Endothelial cell of umbilical vein (primary cell): ENCODE measurements around the gene GNAL. TPM values are rescaled to one million over a fixed set of nuclear protein-coding genes. Genes with fewer than 3 reads are reported as not detected.

Source experiments
- BruUV-seq: library from RNA; stranded (reverse); fragments of 400-500 nt; replicated peaks from 2 replicates; lab custom pipeline; 2021; lab: Mats Ljungman, UMichigan
- CTCF ChIA-PET: fragments of 300-600, 350-600 bp; sonication (Branson Sonifier 250); formaldehyde crosslinking; loops from one replicate; lab custom pipeline; 2021; ENCODE audit warnings: antibody characterized with exemption, inconsistent platforms; lab: Charles Lee
- POLR2A ChIA-PET: fragments of 300-600, 350-600 bp; sonication (Branson Sonifier 250); formaldehyde crosslinking; loops from one replicate; lab custom pipeline; 2021; ENCODE audit warnings: antibody characterized with exemption, inconsistent platforms; lab: Charles Lee
- DNase-seq: peaks from one replicate; pipeline ENCODE4 v3.0.0-alpha.2; 2011; ENCODE audit warnings: low read depth, low spot score
- FAIRE-seq: peaks from 2 replicates; lab custom pipeline; 2011; peaks lifted over from hg19 to GRCh38; lab: Jason Lieb, UNC
- H2AFZ ChIP-seq: 2 replicates; pipeline ENCODE4 v1.6.0; 2012; ENCODE audit warnings: low read depth, low read length, control low read depth, inconsistent platforms
- H3K27ac ChIP-seq: 2 replicates; pipeline ENCODE4 v1.5.1; 2011; ENCODE audit warnings: low read depth, mild to moderate bottlenecking, control low read depth, low read length, moderate library complexity; ENCODE audit not compliant: insufficient read depth
- H3K27me3 ChIP-seq, 2 experiments: 2 replicates each; pipeline versions ENCODE4 v1.6.0 to v1.6.1; 2011; ENCODE audit warnings: low read length in 2 of 2, mixed read lengths in 1 of 2; ENCODE audit not compliant: control insufficient read depth in 2 of 2, insufficient read depth in 2 of 2
- H3K36me3 ChIP-seq, 2 experiments: 2 replicates in 1 of 2; 3 replicates in 1 of 2; pipeline ENCODE4 v1.5.1; 2011; ENCODE audit warnings: low read length in 2 of 2, mild to moderate bottlenecking in 1 of 2, moderate library complexity in 1 of 2; ENCODE audit not compliant: control insufficient read depth in 2 of 2, insufficient read depth in 2 of 2; ENCODE audit errors: extremely low read depth in 1 of 2
- H3K4me1 ChIP-seq: 3 replicates; pipeline ENCODE4 v1.5.1; 2011; ENCODE audit warnings: mild to moderate bottlenecking, low read length; ENCODE audit not compliant: control insufficient read depth, insufficient read depth; ENCODE audit errors: extremely low read depth
- H3K4me2 ChIP-seq: 2 replicates; pipeline ENCODE4 v1.6.1; 2011; ENCODE audit warnings: low read length, control low read depth, mixed read lengths; ENCODE audit not compliant: insufficient read depth
- H3K4me3 ChIP-seq, 3 experiments: fragments of 200-600 bp in 1 of 3; sonication (generic), shearing (Covaris generic) in 1 of 3; replicated peaks in 1 of 3; 2 replicates each; pipeline ENCODE4 v1.5.1; 2011 to 2016; ENCODE audit warnings: control low read depth in 3 of 3, low read length in 3 of 3, mild to moderate bottlenecking in 2 of 3, inconsistent platforms in 1 of 3, low read depth in 1 of 3, moderate library complexity in 1 of 3; ENCODE audit not compliant: insufficient read depth in 1 of 3
- H3K79me2 ChIP-seq: 2 replicates; pipeline ENCODE4 v1.6.0; 2012; ENCODE audit warnings: low read length, inconsistent platforms; ENCODE audit not compliant: control insufficient read depth, insufficient read depth
- H3K9ac ChIP-seq: replicated peaks from 2 replicates; pipeline ENCODE3; 2011; ENCODE audit warnings: low read length, control low read depth; ENCODE audit not compliant: insufficient read depth; ENCODE audit errors: extremely low read depth
- H3K9me1 ChIP-seq: replicated peaks from 3 replicates; pipeline ENCODE4 v1.6.0; 2011; ENCODE audit warnings: mild to moderate bottlenecking, low read length; ENCODE audit not compliant: control insufficient read depth, insufficient read depth; ENCODE audit errors: extremely low read depth
- H3K9me3 ChIP-seq: replicated peaks from 2 replicates; pipeline ENCODE4 v1.5.1; 2012; ENCODE audit warnings: low read length, inconsistent platforms; ENCODE audit not compliant: control insufficient read depth, insufficient read depth
- H4K20me1 ChIP-seq: replicated peaks from 2 replicates; pipeline ENCODE3; 2011; ENCODE audit warnings: mild to moderate bottlenecking, low read length; ENCODE audit not compliant: control insufficient read depth, insufficient read depth; ENCODE audit errors: extremely low read depth
- EZH2 ChIP-seq: IDR thresholded peaks from 2 replicates; pipeline ENCODE4 v1.6.1; 2012; ENCODE audit warnings: borderline replicate concordance, low read depth, mild to moderate bottlenecking, moderate library complexity, low read length, inconsistent platforms; ENCODE audit not compliant: severe bottlenecking
- FOS ChIP-seq: IDR thresholded peaks from 2 replicates; pipeline ENCODE4 v1.6.1; 2011; ENCODE audit warnings: mild to moderate bottlenecking, low read length, moderate library complexity, borderline replicate concordance; ENCODE audit not compliant: insufficient read depth
- GATA2 ChIP-seq: IDR thresholded peaks from 2 replicates; pipeline ENCODE4 v1.7.0; 2011; ENCODE audit warnings: low read depth, mild to moderate bottlenecking, moderate library complexity, mixed read lengths, low read length; ENCODE audit not compliant: insufficient read length, insufficient read depth
- POLR2A ChIP-seq: IDR thresholded peaks from 2 replicates; pipeline ENCODE4 v1.6.1; 2012; ENCODE audit warnings: low read depth, mild to moderate bottlenecking, control low read depth, low read length
- POLR2AphosphoS5 ChIP-seq: IDR thresholded peaks from 2 replicates; pipeline ENCODE4 v1.6.1; 2012; ENCODE audit warnings: low read depth, mild to moderate bottlenecking, control low read depth, low read length, moderate library complexity; ENCODE audit not compliant: insufficient read depth
- dilution Hi-C: fragments of 300-500 bp; cut with MboI; formaldehyde crosslinking; loops from one replicate; pipeline ENCODE4 v1.15.0; 2019; ENCODE audit warnings: low sequenced_read_pairs; ENCODE audit not compliant: extremely low pct_ligation_motif_present
- intact Hi-C: fragments of 100-400 bp; cut with micrococcal nuclease; formaldehyde crosslinking; loops from one replicate; pipeline ENCODE4 v1.10.0; 2022
- polyA plus RNA-seq, 4 experiments: library from polyadenylated mRNA; depleted of rRNA in 3 of 4; stranded (reverse) in 3 of 4; unstranded in 1 of 4; fragments of >200 nt; gene quantifications; 2 replicates each; pipeline versions ENCODE4 v1.2.1 to v1.2.3, GENCODE V29; 2011 to 2012; ENCODE audit warnings: missing spikeins in 1 of 4
- total RNA-seq: library from RNA; stranded (reverse); gene quantifications from 2 replicates; pipeline ENCODE4 v1.2.3, GENCODE V29; 2021
- TF ChIP-seq, protein P1 (sequence below): IDR thresholded peaks from 2 replicates; pipeline ENCODE4 v1.6.1; 2011; ENCODE audit not compliant: insufficient read depth, insufficient read length
- TF ChIP-seq, protein P2 (sequence below), 2 donors: IDR thresholded peaks; 1 replicate in 1 of 2; 2 replicates in 1 of 2; pipeline ENCODE4 v1.5.1; 2011; ENCODE audit warnings: low read length in 2 of 2, mild to moderate bottlenecking in 2 of 2, moderate library complexity in 2 of 2, control low read depth in 1 of 2, inconsistent platforms in 1 of 2, low read depth in 1 of 2; ENCODE audit not compliant: insufficient read depth in 1 of 2; ENCODE audit errors: extremely low read depth in 1 of 2

The GNAL gene
- total and polyA plus RNA-seq, 2 donors (not counting 3 experiments of a cell fraction or from before 2014, with no cell fraction given), result 0.07 to 0.73 TPM

GRCh38 chr18:11750171-11750570, 61.1 kb downstream of the GNAL start:
- Histone ChIP-seq H3K36me3 (no peaks in the 10 kb centered on the region), H3K79me2 (no peaks in the 10 kb centered on the region), H3K27me3 (peaks cover 12 to 35% of the 10 kb centered on the region in 2 experiments), H3K4me2 (no peak overlapping the region), H3K9me3 (no peaks in the 10 kb centered on the region), H3K4me1 (no peaks in the 10 kb centered on the region), H3K4me3 (no peak overlapping the region), H3K27ac (no peak overlapping the region), H4K20me1 (no peaks in the 10 kb centered on the region), H2AFZ (no peak overlapping the region), H3K9me1 (no peaks in the 10 kb centered on the region), H3K9ac (no peak overlapping the region)
- DNase-seq (no peak), FAIRE-seq (no peak)
- intact Hi-C loops (no loop called here), dilution Hi-C loops (no loop called here)
- CTCF ChIA-PET, result interaction anchor here (0.8 kb wide), 1 partner anchor 10 kb away, joined by 3 read pairs; no protein-coding TSS in a partner anchor
- BruUV-seq, result no TSS peak
- POLR2A ChIA-PET, result no interaction called here
- TF ChIP-seq GATA2 (no peak), POLR2AphosphoS5 (no peak), EZH2 (no peak), FOS (no peak), POLR2A (no peak)
- TF ChIP-seq, protein P1, sequence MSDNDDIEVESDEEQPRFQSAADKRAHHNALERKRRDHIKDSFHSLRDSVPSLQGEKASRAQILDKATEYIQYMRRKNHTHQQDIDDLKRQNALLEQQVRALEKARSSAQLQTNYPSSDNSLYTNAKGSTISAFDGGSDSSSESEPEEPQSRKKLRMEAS, result no peak
- TF ChIP-seq, protein P2, sequence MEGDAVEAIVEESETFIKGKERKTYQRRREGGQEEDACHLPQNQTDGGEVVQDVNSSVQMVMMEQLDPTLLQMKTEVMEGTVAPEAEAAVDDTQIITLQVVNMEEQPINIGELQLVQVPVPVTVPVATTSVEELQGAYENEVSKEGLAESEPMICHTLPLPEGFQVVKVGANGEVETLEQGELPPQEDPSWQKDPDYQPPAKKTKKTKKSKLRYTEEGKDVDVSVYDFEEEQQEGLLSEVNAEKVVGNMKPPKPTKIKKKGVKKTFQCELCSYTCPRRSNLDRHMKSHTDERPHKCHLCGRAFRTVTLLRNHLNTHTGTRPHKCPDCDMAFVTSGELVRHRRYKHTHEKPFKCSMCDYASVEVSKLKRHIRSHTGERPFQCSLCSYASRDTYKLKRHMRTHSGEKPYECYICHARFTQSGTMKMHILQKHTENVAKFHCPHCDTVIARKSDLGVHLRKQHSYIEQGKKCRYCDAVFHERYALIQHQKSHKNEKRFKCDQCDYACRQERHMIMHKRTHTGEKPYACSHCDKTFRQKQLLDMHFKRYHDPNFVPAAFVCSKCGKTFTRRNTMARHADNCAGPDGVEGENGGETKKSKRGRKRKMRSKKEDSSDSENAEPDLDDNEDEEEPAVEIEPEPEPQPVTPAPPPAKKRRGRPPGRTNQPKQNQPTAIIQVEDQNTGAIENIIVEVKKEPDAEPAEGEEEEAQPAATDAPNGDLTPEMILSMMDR (IDR thresholded peaks at IDR 0.05; ENCODE audit: extremely low read depth in 1 of 2, insufficient read depth in 1 of 2, low read depth in 1 of 2, low read length in 2 of 2), result no peak
